LNCaP clone FGC (cell line): ENCODE measurements around the gene NFKBIA.

Experiments used
- DNase-seq: peaks from one replicate; pipeline ENCODE4 v3.0.0-alpha.2; 2011; ENCODE audit warnings: low read depth
- H3K4me3 ChIP-seq: 2 replicates; pipeline ENCODE4 v1.5.1; 2011; ENCODE audit warnings: mild to moderate bottlenecking, low read depth, low read length, control low read depth
- TF ChIP-seq, protein P1 (sequence below): IDR thresholded peaks from 2 replicates; pipeline ENCODE4 v1.5.1; 2012; ENCODE audit warnings: mild to moderate bottlenecking; ENCODE audit not compliant: control insufficient read depth, insufficient read depth; ENCODE audit errors: extremely low read depth

Gene NFKBIA

DNA sequence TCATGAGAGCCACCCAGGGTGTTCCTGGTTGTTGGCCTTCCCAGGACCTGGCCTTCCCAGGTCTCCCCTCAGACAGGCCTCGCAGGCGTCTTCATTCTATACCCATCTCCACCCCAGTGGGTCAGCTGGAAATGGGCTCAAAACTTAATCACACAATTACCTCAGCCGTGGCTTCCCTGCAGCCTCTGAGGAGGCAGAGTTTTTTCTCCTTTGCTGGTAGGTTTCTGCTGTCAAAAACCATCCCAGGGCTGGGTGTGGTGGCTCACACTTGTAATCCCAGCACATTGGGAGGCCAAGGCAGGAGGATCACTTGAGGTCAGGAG is 13.2 kb downstream of the NFKBIA start:
- TF ChIP-seq, protein P1, sequence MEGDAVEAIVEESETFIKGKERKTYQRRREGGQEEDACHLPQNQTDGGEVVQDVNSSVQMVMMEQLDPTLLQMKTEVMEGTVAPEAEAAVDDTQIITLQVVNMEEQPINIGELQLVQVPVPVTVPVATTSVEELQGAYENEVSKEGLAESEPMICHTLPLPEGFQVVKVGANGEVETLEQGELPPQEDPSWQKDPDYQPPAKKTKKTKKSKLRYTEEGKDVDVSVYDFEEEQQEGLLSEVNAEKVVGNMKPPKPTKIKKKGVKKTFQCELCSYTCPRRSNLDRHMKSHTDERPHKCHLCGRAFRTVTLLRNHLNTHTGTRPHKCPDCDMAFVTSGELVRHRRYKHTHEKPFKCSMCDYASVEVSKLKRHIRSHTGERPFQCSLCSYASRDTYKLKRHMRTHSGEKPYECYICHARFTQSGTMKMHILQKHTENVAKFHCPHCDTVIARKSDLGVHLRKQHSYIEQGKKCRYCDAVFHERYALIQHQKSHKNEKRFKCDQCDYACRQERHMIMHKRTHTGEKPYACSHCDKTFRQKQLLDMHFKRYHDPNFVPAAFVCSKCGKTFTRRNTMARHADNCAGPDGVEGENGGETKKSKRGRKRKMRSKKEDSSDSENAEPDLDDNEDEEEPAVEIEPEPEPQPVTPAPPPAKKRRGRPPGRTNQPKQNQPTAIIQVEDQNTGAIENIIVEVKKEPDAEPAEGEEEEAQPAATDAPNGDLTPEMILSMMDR: no peak
- H3K4me3 ChIP-seq: no peak overlapping the region
- no peak for DNase-seq

DNA sequence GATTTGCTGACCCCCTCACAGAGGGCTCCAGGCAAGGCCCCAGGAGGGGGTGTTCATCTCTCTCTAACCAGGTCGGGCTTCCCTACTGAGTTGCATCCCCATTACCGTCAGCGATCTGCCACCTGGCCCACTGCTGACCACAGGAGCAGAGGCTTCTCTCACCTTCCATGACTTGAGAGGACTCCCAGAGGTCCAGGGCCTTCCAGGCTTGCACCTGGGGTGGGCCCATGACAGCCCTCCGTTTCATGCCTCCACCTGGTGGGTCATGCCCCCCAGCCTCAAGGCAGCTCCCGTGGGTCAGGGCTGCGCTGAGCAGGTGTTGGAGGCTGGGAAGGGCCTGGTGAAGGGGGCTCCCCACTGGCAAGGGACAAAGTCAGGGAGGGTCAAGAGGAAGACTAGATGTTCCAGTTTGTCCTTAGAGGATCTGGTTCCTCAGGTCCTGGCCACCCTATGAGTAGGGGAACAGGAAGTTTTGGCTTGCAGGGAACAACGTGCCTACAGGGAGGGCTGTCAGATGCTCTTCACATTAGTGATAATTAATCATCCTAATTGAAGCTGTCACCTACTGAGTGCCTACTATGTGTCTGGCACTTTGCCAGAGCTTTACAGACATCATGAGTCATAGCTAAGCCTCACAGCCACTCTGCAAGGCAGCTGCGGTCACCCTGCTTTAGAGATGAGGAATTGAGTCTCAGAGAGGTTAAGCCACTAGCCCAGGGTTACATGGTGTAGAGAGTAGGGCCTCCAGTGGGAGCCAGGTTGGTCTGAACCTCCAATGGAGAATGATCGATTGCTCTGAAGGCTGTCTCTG is 13.8 kb downstream of the NFKBIA start:
- no peak overlapping the region for H3K4me3 ChIP-seq
- no peak for DNase-seq
- TF ChIP-seq, protein P1: no peak

DNA sequence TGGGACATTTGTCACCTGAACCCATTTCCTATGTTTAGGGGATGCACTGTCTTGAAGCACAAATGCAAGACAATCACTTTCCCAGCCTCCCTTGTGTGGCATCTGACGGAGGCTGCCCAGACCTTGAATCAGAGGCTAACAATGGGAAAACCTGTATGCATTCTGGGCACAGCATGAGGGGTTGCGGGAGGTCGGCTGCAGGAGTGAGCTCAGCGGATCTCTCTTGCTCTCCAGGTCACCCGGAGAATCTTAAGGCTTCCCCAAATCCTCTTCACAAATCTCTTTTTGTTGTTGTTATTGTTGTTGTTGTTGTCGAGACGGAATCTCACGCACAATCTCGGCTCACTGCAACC is 15.3 kb downstream of the NFKBIA start:
- no peak for DNase-seq
- TF ChIP-seq, protein P1: no peak
- H3K4me3 ChIP-seq: no peak overlapping the region

DNA sequence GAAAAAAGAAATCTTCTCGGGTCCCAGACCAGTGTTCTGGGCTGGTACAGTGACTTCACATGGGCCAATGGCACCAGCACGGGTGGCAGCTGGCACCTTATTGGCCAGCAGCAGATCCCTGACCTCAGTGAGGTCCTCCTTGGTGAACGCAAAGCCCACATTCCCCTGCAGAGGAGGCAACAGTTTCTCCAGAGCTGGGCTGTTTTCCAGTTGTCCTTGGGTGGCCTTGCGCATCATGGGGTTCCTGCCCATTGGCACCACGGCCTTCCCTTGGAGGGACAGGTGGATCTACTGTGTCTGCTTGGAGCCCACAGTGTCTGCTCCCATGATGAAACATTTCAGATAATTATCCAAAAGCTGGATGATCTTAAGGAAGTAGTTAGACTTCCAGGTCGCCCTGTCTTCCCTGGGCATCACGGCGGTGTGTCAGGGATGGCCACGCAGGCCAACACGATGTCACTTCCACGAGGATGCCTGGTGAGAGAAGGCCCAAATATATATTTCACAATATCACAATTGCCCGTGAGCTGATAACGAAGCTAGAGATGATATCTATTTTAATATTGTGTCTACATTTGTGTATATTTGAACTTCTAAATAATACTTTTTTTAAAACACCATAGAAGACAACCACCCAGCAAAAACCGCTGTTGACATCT is 15.8 kb downstream of the NFKBIA start:
- DNase-seq: no peak
- H3K4me3 ChIP-seq: no peak overlapping the region
- TF ChIP-seq, protein P1: no peak

DNA sequence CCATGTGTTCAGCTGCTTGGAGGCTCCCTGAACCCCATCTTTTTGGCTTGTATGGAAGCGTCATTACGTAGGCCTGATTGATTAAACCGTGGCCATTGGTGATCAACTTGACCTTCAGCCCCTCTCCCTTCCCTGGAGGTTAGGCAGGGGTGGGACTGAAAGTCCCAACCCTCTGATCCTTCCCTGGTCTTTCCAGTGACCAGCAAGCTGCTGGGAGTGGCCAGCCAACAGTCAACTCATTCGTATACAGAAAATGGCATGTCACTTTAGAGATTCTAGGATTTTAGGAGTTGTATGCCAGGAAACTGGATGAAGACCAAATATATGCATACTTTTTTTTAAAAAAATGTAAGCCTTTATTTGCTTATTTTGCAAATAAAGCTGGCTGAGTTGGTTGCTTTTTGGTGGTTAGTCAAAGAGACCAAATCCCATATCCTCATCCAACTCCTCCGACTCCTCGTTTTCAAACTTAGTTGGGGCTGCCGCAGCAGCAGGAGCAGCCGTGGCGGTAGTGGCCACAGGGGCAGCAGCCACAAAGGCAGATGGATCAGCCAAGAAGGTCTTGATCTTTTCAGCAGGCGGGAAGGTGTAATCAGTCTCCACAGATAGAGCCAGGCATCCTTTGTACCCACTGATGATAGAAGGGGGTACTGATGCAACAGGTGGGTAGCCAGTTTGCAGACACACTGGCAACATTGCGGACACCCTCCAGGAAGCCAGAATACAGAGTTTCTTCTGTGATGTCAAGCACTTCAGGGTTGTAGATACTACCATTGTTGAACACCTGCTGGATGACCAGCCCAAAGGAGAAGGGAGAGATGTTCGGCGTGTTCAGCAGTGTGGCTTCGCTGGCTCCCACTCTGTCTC is 16.6 kb downstream of the NFKBIA start:
- no peak overlapping the region for H3K4me3 ChIP-seq
- DNase-seq: no peak
- TF ChIP-seq, protein P1: no peak

DNA sequence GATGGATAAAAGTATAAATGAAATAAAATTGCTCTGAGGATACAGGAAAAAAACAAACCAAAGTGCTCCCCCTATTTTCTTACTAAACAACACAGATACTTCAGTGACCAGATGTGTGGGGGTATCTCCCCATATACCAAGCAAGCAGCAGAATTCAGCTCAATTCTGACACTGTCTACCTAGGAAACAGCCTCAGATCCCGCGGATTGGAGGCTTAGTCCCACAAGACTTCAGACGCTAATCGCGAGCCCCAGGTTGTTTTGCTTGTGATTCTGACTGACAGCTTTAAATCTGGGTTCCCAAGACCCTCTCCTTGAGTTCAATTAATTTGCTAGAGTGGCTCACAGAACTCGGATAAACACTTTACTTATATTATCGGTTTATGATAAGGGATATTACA is 17.3 kb downstream of the NFKBIA start:
- TF ChIP-seq, protein P1: no peak
- no peak overlapping the region for H3K4me3 ChIP-seq
- DNase-seq: no peak
